ENCODE measurements around the gene OTOA.

- TF ChIP-seq CTCF (IDR thresholded peaks at IDR 0.05): peak; percentile 26
- TF ChIP-seq EZH2phosphoT487 (IDR thresholded peaks at IDR 0.05): no peak
- no peak for TF ChIP-seq EZH2 (IDR thresholded peaks at IDR 0.05)
Measured at GRCh38 chr16:21614896-21615295, 48.9 kb upstream of the OTOA start.
